Sigmoid colon (tissue), 7 donors: ENCODE measurements around the gene IL21R. TPM values are rescaled to one million over a fixed set of nuclear protein-coding genes. Genes with fewer than 3 reads are reported as not detected.
A peak's percentile ranks its signal among the peaks of the same experiment; 100 is the strongest.

ENCODE experiments used
- DNase-seq: peaks from one replicate; pipeline ENCODE4 v3.0.0-alpha.2; 2019
- H3K27ac ChIP-seq, 4 donors: fragments of 200-600 bp; sonication (generic); one replicate each; pipeline ENCODE4 v1.5.1; 2016 to 2019; ENCODE audit warnings: mild to moderate bottlenecking in 1 of 4
- H3K27me3 ChIP-seq, 3 donors: fragments of 200-600 bp; sonication (generic); one replicate each; pipeline ENCODE4 v1.5.1; 2019; ENCODE audit warnings: mild to moderate bottlenecking in 1 of 3
- H3K36me3 ChIP-seq, 4 donors: fragments of 200-600 bp; sonication (generic); one replicate each; pipeline ENCODE4 v1.5.1; 2016 to 2019
- H3K4me1 ChIP-seq, 4 donors: fragments of 200-600 bp; sonication (generic); one replicate each; pipeline ENCODE4 v1.5.1; 2017 to 2019
- H3K4me3 ChIP-seq, 4 donors: fragments of 200-600 bp; sonication (generic); one replicate each; pipeline ENCODE4 v1.5.1; 2017 to 2019; ENCODE audit warnings: mild to moderate bottlenecking in 2 of 4, moderate library complexity in 1 of 4
- H3K9me3 ChIP-seq, 4 donors: fragments of 200-600 bp in 3 of 4; sonication (generic) in 3 of 4; one replicate each; pipeline versions ENCODE4 v1.5.1 to v1.6.1; 2013 to 2019
- CTCF ChIP-seq, 4 experiments: fragments of 450-650 bp in 3 of 4; fragments of 200-600 bp in 1 of 4; IDR thresholded peaks; one replicate each; pipeline ENCODE4 v1.5.1; 2016 to 2019; ENCODE audit warnings: antibody characterized with exemption in 4 of 4, mild to moderate bottlenecking in 3 of 4, moderate library complexity in 2 of 4
- EP300 ChIP-seq, 4 donors: sonication (generic); formaldehyde crosslinking; IDR thresholded peaks; one replicate each; pipeline ENCODE4 v1.6.1; 2017; ENCODE audit warnings: antibody characterized with exemption in 4 of 4
- POLR2A ChIP-seq, 2 donors: fragments of 450-650 bp; IDR thresholded peaks; one replicate each; pipeline ENCODE4 v1.6.1; 2016; ENCODE audit warnings: antibody characterized with exemption in 2 of 2, mild to moderate bottlenecking in 2 of 2, moderate library complexity in 2 of 2
- POLR2AphosphoS5 ChIP-seq, 4 donors: sonication (generic); formaldehyde crosslinking; IDR thresholded peaks; one replicate each; pipeline ENCODE4 v1.6.1; 2017; ENCODE audit warnings: antibody characterized with exemption in 4 of 4
- WGBS, 2 donors: extraction: QIAGEN DNeasy Blood & Tissue Kit; methylation state at CpG; one replicate each; pipeline ENCODE4 v1.1.7; 2013; 5-methylcytosine and 5-hydroxymethylcytosine counted together
- intact Hi-C: fragments of 100-400 bp; cut with DNase I; formaldehyde crosslinking; loops from one replicate; pipeline ENCODE4 v1.15.1; 2023
- polyA plus RNA-seq, 3 donors: library from polyadenylated mRNA; stranded (reverse); fragments of 200-250 nt; gene quantifications; one replicate each; pipeline ENCODE4 v1.2.3, GENCODE V29; 2013
- total RNA-seq, 4 donors: library from RNA; depleted of rRNA; stranded (reverse); fragments of >200 nt; gene quantifications; one replicate each; pipeline ENCODE4 v1.1.0, GENCODE V29; 2016
- donor health status: healthy with polysubstance abuse.
- donor health status: Bipolar disorder and iron deficiency.
- donor health status: healthy.

Gene IL21R
- total and polyA plus RNA-seq, 7 donors = under 0.01 to 7.9 (median 0.27) TPM; not detected in 2

- no peaks in the 10 kb centered on the region for H3K36me3 ChIP-seq
- H3K9me3 ChIP-seq = no peaks in the 10 kb centered on the region
- DNase-seq = peak; percentile 38
- H3K4me1 ChIP-seq = no peaks in the 10 kb centered on the region
- H3K27me3 ChIP-seq = peaks cover 0 to 15% (median 0%) of the 10 kb centered on the region in 3 donors
- H3K27ac ChIP-seq = no peak overlapping the region
- TF ChIP-seq CTCF (IDR thresholded peaks at IDR 0.05) (no peak), EP300 (IDR thresholded peaks at IDR 0.05) (no peak), POLR2AphosphoS5 (IDR thresholded peaks at IDR 0.05) (no peak), POLR2A (IDR thresholded peaks at IDR 0.05) (no peak)
- H3K4me3 ChIP-seq = no peak overlapping the region
- intact Hi-C loops = no loop called here
- WGBS, 2 donors = 92 to 94% methylated on average over 8 of the region's 8 CpGs
Observed at GRCh38 chr16:27436065-27436464, 34.1 kb downstream of the IL21R start.

- no peaks in the 10 kb centered on the region for H3K9me3 ChIP-seq
- no peaks in the 10 kb centered on the region for H3K36me3 ChIP-seq
- no peaks in the 10 kb centered on the region for H3K4me1 ChIP-seq
- no peak overlapping the region for H3K4me3 ChIP-seq
- TF ChIP-seq CTCF (IDR thresholded peaks at IDR 0.05) = no peak
- TF ChIP-seq EP300 (IDR thresholded peaks at IDR 0.05) = no peak
- TF ChIP-seq POLR2AphosphoS5 (IDR thresholded peaks at IDR 0.05) = no peak
- TF ChIP-seq POLR2A (IDR thresholded peaks at IDR 0.05) = no peak
- peaks cover 0 to 7% (median 0%) of the 10 kb centered on the region in 3 donors for H3K27me3 ChIP-seq
- intact Hi-C loops = no loop called here
- 73 to 89% methylated on average over 9 of the region's 9 CpGs for WGBS, 2 donors
- H3K27ac ChIP-seq = no peak overlapping the region
- DNase-seq = peak; percentile 55
Observed at GRCh38 chr16:27436921-27437650, 35.1 kb downstream of the IL21R start.

GRCh38 chr16:27437946-27438345 lies 36.0 kb downstream of the IL21R start:
- Histone ChIP-seq H3K4me3 (no peak overlapping the region), H3K27me3 (peaks cover 0 to 7% (median 0%) of the 10 kb centered on the region in 3 donors), H3K4me1 (no peaks in the 10 kb centered on the region), H3K36me3 (no peaks in the 10 kb centered on the region), H3K27ac (no peak overlapping the region), H3K9me3 (no peaks in the 10 kb centered on the region)
- 89% methylated on average over 6 of the region's 6 CpGs for WGBS, 2 donors
- DNase-seq = peak; percentile 30
- TF ChIP-seq EP300 (IDR thresholded peaks at IDR 0.05) (no peak), CTCF (IDR thresholded peaks at IDR 0.05) (no peak), POLR2A (IDR thresholded peaks at IDR 0.05) (no peak), POLR2AphosphoS5 (IDR thresholded peaks at IDR 0.05) (no peak)
- intact Hi-C loops = no loop called here

GRCh38 chr16:27439271-27440018 lies 37.5 kb downstream of the IL21R start:
- Histone ChIP-seq H3K9me3 (peaks cover 0 to 7% (median 2%) of the 10 kb centered on the region in 4 donors), H3K27me3 (no peaks in the 10 kb centered on the region), H3K27ac (no peak overlapping the region), H3K4me1 (no peaks in the 10 kb centered on the region), H3K4me3 (no peak overlapping the region), H3K36me3 (no peaks in the 10 kb centered on the region)
- TF ChIP-seq EP300 (IDR thresholded peaks at IDR 0.05) (no peak), POLR2A (IDR thresholded peaks at IDR 0.05) (no peak), POLR2AphosphoS5 (IDR thresholded peaks at IDR 0.05) (no peak), CTCF (IDR thresholded peaks at IDR 0.05) (no peak)
- intact Hi-C loops = no loop called here
- peak; percentile 29 for DNase-seq
- WGBS, 2 donors = 71 to 72% methylated on average over 18 of the region's 18 CpGs
